Right lung (tissue), 10 donors: ENCODE measurements around the gene CEBPA. TPM values are rescaled to one million over a fixed set of nuclear protein-coding genes. Genes with fewer than 3 reads are reported as not detected.

Experiments used
- DNase-seq, 2 donors: peaks; one replicate each; pipeline ENCODE4 v3.0.0-alpha.2; 2013
- long read RNA-seq, 8 donors: transcript quantifications; one replicate each; lab custom pipeline, GENCODE V29; 2026
- polyA plus RNA-seq, 5 donors: library from polyadenylated mRNA; unstranded; fragments of 120-200 nt; gene quantifications; one replicate each; pipeline versions ENCODE4 v1.2.1 to v1.2.3, GENCODE V29; 2013; ENCODE audit warnings: inconsistent platforms in 1 of 5, low replicate concordance in 1 of 5; ENCODE audit not compliant: insufficient read length in 5 of 5, insufficient read depth in 1 of 5

The CEBPA gene
- 10 to 100 TPM; 10.7 to 25.9 (median 14.2) TPM for polyA plus RNA-seq
- long read RNA-seq, donor 1, transcript CEBPA-201 (1 exons, 2,631 nt): major isoform, 76 of 76 reads
- long read RNA-seq, donor 1, partial matches to known transcripts: 0 of 76 reads
- long read RNA-seq, donor 1, other reads (novel, unspliced or antisense): 0 of 76 reads
- long read RNA-seq, donor 2, transcript CEBPA-201 (1 exons, 2,631 nt): major isoform, 24 of 24 reads
- long read RNA-seq, donor 2, partial matches to known transcripts: 0 of 24 reads
- long read RNA-seq, donor 2, other reads (novel, unspliced or antisense): 0 of 24 reads
- long read RNA-seq, donor 3, transcript CEBPA-201 (1 exons, 2,631 nt): major isoform, 53 of 53 reads
- long read RNA-seq, donor 3, partial matches to known transcripts: 0 of 53 reads
- long read RNA-seq, donor 3, other reads (novel, unspliced or antisense): 0 of 53 reads
- long read RNA-seq, donor 4, transcript CEBPA-201 (1 exons, 2,631 nt): major isoform, 34 of 34 reads
- long read RNA-seq, donor 4, partial matches to known transcripts: 0 of 34 reads
- long read RNA-seq, donor 4, other reads (novel, unspliced or antisense): 0 of 34 reads
- long read RNA-seq, donor 5, transcript CEBPA-201 (1 exons, 2,631 nt): major isoform, 73 of 73 reads
- long read RNA-seq, donor 5, partial matches to known transcripts: 0 of 73 reads
- long read RNA-seq, donor 5, other reads (novel, unspliced or antisense): 0 of 73 reads
- long read RNA-seq, donor 6, transcript CEBPA-201 (1 exons, 2,631 nt): major isoform, 55 of 55 reads
- long read RNA-seq, donor 6, partial matches to known transcripts: 0 of 55 reads
- long read RNA-seq, donor 6, other reads (novel, unspliced or antisense): 0 of 55 reads
- long read RNA-seq, donor 7, transcript CEBPA-201 (1 exons, 2,631 nt): major isoform, 56 of 56 reads
- long read RNA-seq, donor 7, partial matches to known transcripts: 0 of 56 reads
- long read RNA-seq, donor 7, other reads (novel, unspliced or antisense): 0 of 56 reads
- long read RNA-seq, donor 8, transcript CEBPA-201 (1 exons, 2,631 nt): major isoform, 10 of 10 reads
- long read RNA-seq, donor 8, partial matches to known transcripts: 0 of 10 reads
- long read RNA-seq, donor 8, other reads (novel, unspliced or antisense): 0 of 10 reads

- peak; percentile 83 to 84 for DNase-seq
These were observed at the start of gene CEBPA for GRCh38 chr19:33302175-33302973. TSS of gene CEBPA (minus strand) at chr19:33302534. CDS start at chr19:33302414, 120 bp downstream.

DNA sequence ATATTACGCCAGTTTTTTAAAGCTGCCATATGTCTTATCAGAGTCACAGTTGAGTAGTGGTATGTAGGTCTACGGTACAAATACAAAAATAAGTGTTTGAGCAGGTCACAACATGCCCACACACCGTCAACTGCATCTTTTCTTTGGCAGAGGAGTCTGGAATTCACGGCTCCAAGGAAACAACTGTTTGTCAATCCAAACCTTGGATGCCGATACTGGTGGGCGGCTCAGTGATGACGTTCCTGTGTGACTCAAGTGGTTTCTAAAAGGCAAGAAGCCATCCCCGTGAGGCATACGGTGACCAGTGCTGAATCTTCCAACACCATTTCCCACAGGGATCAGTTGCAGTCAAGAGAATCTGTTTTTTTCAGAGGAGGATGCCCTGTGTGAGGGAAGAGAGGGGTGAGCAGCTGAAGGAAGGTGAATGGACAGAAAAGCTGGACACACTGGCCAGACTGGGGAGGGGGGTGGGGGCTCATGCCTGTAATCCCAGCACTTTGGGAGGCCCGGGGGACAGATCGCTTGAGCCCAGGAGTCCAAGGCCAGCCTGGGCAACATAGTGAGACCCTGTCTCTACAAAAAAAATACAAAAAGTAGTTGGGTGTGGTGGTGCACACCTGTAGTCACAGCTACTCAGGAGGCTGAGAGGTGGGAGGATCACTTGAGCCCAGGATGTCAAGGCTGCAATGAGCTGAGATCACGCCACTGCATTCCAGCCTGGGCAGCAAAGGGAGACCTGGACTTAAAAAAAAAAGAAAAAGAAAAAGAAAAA lies 48.4 kb upstream of the CEBPA start:
- DNase-seq: no peak

- no peak for DNase-seq
These were observed 47.3 kb upstream of the CEBPA start for GRCh38 chr19:33349319-33350289.

DNA sequence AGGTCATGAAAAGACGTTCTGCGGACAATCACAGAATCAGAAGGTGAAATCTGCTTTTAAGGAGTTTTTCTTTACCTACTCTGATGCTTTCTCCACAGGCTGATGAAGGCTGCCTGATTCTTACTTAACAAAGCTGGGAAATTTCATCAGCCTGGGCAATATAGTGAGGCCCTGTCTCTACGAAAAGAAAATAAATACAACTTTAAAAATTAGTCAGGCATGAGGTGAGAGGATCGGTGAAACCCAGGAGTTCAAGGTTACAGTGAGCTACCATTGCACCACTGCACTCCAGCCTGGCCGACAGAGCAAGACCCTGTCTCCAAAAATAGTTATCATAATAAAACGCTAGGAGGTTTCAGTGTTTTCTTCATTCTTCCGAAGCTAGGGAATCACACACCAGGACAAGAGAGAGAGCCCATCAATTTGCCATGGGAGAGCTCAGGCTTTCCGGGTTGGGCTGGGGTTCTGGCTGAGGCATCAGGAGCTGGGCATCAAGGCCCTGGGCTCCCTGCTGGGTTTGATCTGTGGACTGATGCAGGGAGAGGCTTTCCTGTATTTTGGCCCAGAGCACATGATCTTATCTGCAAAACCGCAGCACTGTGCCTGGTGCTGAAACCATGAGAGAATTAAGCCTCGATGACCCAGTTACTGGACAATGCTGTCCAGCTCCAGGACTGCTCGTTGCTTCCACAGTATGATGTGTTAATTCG lies 46.1 kb upstream of the CEBPA start:
- no peak for DNase-seq

GRCh38 chr19:33347300-33347699 lies 45.0 kb upstream of the CEBPA start:
- no peak for DNase-seq

GRCh38 chr19:33346665-33347064 lies 44.3 kb upstream of the CEBPA start:
- DNase-seq: no peak

GRCh38 chr19:33345163-33345562 lies 42.8 kb upstream of the CEBPA start:
- DNase-seq: no peak

- DNase-seq: no peak
These were observed 42.2 kb upstream of the CEBPA start for GRCh38 chr19:33344573-33344925.

DNA sequence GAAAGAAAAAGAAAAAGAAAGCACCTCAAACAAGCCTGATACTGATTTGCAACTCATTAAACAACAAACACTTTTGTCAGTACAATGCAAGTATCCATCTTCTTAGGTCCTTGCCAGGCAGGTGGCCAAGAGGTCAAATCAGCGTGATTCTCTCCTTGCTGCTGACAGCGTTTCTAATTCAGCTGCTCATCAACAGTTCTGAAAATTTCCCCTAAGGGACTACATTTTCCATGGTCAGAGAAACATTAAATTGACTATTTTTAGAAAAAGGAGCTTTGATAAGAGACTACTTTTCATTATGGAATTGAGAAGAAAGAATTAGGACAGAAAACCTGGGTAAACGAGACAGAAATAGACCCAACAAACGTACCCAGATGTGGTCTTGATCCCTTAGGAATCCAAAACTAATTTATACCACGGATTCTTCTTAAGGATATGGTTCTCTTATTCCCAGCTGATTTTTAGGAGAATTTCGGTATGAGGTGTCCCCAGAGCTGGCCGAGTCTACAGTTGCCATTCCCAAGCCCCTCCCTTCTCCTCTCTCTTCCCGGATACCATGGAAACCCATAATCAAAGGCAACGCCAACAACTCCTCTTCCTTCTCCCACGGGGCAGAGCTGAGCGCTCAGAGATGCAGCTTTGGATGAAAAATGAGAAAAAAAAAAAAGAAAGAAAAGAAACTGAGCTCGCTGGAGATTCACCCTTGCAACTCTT lies 41.7 kb upstream of the CEBPA start:
- DNase-seq: peak; percentile 16 to 17

DNA sequence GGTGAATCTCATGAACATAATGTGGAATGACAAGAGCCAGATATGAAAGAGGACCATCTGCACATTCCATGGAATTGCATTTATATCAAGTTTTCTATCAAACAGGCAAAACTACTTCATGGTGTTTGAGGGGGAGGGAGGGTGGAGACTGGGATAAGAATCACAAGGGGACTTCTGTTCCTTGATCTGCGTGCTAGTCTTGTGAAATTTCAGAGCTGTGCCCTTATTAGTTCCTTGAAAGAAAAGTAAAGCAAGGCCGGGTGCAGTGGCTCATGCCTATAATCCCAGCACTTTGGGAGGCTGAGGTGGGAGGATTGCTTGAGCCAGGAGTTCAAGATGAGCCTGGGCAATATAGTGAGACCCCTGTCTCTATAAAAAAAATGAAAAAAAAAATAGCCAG lies 41.0 kb upstream of the CEBPA start:
- no peak for DNase-seq

- no peak for DNase-seq
These were observed 38.7 kb upstream of the CEBPA start for GRCh38 chr19:33340991-33341390.

GRCh38 chr19:33339016-33339984 lies 37.0 kb upstream of the CEBPA start:
- no peak for DNase-seq

DNA sequence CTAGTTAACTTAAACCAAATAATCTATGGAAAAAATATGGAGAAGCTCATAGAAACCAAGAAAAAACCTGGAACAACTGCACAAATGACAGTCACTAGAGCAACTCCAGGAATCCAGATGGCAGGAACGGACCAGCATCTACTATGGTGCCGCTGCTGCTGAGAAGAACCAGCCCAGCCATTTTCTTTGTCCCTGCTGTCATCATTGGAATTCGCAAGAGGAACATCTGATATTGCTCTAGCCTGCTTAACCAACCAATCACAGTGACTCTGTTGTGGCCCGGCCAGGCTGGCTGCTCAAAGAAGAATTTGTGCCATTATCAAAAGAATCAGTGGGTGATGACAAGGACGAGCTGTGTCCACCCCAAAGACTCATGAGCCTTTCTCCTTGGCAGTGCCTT lies 33.1 kb upstream of the CEBPA start:
- no peak for DNase-seq

GRCh38 chr19:33334271-33334670 lies 31.9 kb upstream of the CEBPA start:
- no peak for DNase-seq

DNA sequence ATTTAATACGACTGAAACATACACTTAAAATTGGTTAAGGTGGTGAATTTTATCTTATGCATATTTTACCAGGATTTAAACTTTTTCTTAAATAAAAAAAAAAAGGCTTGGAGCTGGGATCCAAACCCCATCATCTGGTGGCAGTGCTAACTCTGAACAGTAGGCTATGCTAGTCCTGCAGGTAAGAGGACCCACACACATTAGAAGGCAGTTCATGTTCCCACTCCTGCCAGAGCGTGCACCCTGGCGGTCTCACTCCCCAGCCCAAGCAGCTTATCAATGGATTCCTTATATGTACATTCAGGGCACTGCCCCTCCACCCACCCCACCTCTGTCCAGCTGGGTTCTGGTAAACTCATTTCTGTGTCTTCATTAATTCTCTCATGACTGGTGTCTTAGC lies 31.3 kb upstream of the CEBPA start:
- no peak for DNase-seq

- DNase-seq: no peak
These were observed 30.8 kb upstream of the CEBPA start for GRCh38 chr19:33333151-33333550.

GRCh38 chr19:33332248-33332647 lies 29.9 kb upstream of the CEBPA start:
- DNase-seq: no peak
